ENCODE data around the gene ANKRD52.
"Not testable (repeated sequence)": the region's sequence is repeated elsewhere in the genome, so short reads cannot be mapped to it uniquely, and the experiment has no call there.

ANKRD52 gene

DNA sequence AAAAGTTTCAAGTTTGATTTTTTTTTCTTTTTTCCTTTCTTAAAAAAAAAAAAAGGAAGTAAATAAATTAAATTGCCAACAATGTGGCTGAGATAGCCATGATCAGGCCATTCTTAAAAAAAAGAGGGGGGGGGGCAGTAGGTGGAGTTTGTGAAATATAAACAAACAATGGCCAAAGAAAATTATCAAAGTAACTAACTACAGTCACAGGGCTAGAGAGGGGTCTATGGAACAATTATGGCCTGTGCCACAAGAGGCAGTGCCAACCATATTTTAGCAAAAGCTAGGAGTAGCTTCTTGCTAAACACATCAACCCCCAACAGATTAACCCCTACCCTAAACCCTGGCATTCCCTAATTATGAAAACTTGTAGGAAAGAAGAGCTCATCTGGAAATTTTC lies 52.7 kb downstream of the ANKRD52 start:
- peak in 1 of 2 donors; percentile 18 for DNase-seq

DNA sequence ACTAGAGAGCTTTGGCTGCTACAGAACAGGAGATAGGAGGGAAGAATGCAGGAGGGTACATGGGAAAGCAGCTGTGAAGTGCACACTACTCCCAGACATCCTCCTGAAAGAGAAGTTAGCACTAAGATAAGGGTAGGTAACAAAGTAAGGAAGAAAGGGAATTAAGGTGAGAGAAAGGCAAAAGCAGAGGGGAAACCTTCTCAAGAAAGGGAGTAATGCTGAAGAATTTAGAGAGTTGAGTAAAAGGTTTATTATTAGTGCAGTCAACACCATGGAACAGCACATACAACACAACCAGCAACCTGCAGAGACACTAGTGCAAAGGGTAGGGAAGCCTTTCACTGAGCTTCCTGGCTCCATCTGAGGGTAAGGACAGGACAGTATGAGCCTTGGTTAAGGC lies 53.9 kb downstream of the ANKRD52 start:
- no peak for DNase-seq

DNA sequence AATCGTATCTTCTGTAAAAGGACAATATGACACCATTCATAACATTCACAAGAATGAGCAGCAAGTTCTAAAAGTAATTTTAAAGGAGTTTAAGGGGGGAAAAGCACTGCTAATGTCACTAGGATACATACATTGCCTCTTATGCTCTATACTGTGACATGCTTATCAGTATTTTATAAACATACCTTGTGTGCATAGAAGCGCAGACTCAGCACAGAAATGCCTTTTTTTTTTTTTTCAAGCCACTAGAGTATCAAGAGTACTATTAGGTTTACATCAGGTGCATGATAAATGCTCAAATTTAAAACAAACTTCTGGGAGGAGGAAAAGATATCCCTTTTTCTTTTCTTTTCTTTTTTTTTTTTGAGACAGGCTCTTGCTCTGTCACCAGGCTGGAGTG lies 55.3 kb downstream of the ANKRD52 start:
- no peak for DNase-seq

DNA sequence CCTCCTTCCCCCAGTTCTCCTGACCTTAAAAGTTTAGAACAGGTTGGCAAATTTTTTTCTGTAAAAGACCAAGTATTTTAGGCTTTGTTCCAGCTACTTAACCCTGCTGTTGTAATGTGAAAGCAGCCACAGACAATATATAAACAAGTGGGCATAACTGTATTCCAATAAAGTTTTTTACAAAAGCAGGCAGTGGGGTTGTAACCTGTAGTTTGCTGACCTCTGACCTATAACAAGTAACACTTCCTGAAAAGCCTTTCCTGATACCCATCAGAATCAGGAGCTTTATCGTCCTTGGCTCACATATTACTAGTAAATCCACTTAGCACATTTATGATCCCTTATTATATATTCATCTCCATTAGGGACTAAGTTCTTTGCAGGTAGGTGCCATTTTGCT lies 55.8 kb downstream of the ANKRD52 start:
- no peak for DNase-seq

DNA sequence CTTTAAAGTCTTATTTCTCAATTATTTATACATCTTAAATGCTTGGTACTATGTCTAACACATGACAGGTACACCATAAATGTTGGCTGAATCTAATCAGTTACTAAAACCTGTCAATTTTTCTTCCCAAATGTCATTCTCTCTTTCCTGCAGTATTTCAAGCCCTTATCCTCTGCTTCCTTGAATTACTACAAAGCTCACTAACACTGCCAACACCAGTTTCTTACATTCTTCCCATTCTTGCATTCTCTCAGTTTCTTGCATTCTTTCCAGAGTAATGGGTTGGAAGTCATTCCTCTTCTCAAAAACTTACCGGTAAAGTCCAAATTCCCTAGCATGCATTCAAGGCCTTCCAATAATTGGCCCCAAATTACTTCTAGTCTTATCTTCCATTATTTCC lies 59.3 kb downstream of the ANKRD52 start:
- no peak for DNase-seq

DNA sequence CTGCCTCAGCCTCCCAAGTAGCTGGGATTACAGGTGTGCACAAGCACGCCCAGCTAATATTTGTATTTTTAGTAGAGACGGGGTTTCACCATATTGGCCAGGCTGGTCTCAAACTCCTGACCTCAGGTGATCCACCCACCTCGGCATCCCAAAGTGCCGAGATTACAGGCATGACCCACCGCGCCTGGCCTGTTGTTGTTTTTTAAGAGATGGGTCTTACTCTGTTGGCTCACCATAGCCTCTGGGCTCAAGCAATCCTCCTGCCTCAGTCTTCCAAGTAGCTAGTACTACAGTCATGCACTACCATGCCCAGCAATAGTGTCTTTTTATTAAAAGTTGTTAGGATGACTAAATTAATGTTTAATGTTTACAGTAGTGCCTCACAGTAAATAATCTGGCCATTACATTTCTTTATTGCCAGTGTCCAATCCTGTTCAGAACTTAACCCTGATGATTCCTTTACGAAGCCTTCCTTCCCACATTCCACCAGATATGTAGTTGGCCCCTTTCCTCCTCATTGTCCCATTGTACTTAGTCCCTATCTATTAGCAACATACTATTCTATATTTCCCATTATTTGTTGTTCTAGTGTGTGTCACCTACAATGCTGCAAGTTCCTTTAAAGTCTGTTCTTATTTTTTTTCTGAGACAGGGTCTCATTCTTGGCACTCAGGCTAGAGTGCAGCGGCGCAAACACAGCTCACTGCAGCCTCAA lies 60.1 kb downstream of the ANKRD52 start:
- no peak for DNase-seq

DNA sequence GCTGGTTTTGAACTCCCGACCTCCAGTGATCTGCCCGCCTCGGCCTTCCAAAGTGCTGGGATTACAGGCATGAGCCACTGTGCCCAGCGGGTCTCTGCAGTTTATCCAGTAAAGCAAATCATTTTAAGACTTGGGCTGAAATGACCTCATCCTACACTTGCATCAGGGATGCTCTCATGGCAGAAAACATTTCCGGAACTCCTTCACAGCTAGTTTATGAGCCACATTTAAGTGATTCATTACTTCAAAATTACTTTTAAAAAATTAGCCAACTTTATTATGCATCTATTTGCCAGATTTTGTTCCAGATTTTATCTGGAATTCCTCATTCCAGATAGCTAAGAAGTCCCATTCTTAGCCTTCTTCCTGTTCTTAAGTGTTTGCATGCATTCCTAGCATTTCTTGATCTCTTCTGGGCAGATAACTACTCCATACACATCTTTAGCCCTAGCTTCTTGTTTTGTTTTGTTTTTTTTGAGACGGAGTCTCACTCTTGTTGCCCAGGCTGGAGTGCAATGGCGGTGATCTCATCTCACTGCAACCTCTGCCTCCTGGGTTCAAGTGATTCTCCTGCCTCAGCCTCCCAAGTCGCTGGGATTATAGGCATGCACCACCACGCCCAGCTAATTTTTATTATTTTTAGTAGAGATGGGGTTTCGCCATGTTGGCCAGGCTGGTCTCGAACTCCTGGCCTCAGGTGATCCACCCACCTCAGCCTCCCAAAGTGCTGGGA lies 61.2 kb downstream of the ANKRD52 start:
- DNase-seq = not testable (repeated sequence)

DNA sequence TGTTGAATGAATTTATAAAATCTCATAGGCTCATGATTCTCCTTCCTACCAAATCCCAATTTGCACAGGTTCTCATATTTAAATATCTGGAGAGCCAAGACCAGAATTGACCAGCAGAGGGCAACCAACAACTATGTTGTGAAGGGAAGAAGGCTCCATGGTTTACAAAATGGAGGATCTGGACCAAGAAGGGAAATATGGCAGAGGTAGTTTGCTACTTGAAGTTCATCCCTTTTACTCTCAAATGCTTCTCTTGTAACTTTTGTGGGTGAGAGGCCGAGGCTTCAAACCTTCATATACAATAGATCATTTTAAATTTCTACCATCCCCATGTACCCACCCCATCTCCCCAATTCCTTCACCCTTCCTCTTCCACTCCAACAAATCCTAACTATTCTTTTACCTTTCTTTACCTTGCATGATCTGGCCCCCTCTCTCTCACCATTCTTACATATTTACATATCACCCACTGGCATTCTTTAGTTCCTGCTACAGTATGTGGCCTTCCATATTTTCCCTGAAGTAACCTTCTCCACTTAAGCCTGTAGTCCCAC lies 65.1 kb downstream of the ANKRD52 start:
- peak; percentile 75 to 87 for DNase-seq

DNA sequence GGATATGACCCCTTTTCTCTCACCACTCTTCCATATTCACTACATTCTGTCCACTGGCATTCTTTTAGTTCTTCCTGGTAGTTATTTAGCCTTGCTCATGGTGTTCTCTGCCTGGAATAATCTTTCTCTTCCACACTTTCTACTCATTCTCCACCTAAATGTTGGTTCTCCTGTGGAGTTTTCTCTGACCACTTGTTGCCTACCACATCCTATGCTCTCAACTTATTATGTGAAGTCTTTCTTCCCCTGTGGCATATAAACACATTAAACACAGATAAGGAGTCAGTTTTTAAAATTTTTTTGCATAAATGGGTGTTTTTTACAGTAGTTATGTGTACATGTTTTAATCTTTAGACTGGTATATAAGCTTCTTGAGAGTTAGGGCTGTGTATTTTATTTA lies 65.6 kb downstream of the ANKRD52 start:
- no peak for DNase-seq

DNA sequence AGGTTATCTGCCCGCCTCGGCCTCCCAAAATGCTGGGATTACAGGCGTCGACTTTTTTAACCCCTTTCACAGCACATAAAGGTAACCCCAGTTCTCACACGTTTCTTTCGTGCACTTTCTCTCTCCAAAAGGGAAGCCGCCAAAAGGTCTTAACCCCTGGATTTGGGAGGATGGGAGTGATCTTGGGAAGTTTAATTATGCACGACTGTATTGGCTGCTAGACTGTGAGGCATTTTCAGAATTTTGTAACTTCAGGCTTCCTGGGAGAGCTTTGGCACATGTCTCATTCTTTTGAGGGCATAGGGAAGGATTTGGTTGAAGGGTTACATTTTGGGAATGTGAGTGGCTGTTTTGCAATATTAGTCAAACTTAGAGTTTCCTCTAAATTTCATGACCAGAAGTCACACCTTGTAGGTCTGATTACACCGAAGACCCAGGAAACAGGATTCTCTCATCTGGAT lies 67.5 kb downstream of the ANKRD52 start:
- no peak for DNase-seq

DNA sequence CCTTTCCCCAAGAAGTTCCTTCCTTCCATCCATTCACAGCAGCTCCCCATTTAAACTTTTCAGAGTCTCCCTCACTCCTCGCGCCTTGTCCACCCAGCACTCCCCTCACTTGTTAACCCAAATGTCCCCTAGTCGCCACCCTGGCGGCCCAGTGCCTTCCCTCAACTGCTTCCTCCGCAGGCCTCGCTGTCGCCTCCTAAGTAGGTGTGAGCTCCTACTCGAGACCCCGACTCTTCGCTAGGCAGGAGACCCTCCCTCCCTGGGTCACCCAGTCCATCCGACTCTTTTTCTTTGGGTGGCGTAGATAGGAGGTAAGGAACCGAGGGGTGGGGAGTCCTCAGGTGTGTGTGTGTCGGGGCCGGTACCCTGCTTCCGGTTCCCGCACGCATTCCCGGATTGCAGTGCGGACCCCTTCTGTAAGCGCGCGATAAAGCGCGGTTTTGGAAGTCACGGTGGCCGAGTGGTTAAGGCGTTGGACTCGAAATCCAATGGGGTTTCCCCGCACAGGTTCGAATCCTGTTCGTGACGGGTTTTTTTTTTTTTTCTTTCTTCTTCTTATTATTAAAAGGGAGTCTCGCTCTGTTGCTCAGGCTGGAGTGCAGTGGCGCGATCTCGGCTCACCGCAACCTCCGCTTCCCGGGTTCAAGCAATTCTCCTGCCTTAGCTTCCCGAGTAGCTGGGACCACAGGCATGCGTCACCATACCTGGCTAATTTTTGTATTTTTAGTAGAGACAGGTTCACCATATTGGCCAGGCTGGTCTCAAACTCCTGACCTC lies 68.1 kb downstream of the ANKRD52 start:
- peak; percentile 77 to 86 for DNase-seq

DNA sequence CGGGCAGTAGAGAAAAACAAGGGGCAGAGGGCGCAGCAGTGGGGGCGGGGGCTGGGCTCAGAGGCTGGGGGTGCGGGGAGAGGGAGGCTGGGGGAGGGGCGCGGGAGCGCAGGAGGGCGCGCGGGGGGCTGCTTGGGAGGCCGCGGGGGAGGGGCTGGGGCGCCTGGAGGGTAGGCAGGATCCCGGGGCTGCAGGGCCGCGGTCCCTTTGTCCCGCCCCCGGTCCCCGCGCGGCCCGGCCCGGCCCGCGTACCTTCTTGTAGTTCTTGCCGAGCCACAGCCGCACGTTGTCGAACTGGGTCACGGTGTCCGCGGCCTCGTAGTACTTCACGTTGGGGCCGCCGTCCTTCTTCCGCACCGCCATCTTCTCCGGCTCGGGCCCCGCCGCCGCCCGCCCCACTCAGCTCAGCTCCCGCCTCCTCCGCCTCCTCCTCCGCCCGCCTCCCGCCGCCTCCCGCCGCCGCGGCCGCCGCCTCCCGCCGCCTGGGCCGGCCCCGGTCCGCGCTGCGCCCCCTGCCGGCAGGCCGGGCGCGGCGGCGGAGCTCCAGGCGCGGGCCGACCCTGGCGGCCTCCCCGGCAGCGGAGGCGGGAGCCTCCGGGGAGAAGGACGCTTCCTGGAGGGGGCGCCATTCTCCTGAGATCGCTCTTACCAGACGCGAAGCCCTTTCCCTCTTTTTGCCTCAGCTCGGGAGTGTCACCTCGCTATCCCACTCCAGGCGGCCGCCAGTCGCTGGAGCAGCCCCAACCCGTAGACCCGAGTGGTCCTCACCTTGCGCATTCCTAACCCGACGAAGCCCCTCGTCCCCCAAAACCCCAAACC lies 68.9 kb downstream of the ANKRD52 start, which contains the start of gene SMARCC2:
Gene SMARCC2 (minus strand): TSS at position 385 of the 819 bp plus-strand sequence. CDS start 22 bp downstream, at position 363.
- peak; percentile 83 to 90 for DNase-seq

DNA sequence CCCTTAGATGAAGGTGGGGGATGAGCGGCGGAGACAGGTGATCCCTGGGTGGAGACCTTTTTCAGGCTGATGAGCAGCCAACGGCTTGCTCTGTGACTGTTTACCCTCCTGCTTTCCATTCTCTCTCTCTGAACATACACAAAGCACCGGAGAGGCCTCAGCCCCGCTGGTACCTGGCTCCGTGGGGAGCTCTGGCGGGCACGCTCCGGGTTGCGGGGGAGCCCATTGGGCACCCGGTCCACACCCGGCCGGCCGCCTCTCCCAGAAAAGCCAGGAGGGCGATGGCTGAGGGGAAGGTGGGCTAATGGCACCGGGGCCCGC lies 69.4 kb downstream of the ANKRD52 start:
- no peak for DNase-seq

DNA sequence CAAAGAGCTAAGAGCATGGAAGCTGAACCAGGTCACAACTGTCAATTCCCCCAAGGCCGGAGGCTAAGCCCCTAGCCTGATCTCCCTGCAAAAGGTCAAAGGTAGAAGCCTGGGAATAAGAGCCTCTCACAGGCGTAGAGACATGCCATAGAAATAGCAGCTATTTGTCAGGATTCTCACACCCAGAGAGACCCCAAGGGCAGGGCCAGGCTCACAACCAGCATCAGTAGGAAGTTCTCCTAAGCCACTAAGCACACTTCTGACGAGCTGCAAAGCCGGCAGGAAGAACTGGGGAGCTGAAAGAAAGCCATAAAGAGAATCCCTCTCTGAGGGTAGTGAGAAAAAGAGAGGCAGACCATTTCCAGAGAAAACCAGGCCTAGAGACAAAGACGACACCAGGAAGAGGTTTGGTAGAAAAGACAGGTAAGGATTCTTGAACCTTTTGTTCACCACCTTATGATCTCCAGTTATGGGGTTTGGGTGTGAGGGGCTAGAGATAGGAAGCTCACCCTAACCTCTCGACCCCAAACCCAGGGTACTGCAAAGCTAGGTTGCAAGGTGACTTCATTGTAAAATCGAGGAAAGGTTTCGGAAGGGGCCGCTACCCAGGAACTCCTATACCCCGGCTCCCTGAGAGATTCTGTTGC lies 69.9 kb downstream of the ANKRD52 start:
- DNase-seq = no peak
